Endometrial microvascular endothelial cells (primary cell): ENCODE measurements around the gene OTUD3. TPM values are rescaled to one million over a fixed set of nuclear protein-coding genes. Genes with fewer than 3 reads are reported as not detected.
"Not testable (repeated sequence)": the region's sequence is repeated elsewhere in the genome, so short reads cannot be mapped to it uniquely, and the experiment has no call there.

Experiments used
- in situ Hi-C: cut with HindIII; loops from 2 replicates; pipeline ENCODE4 v1.10.0; 2017; ENCODE audit warnings: low sequenced_read_pairs, low pct_unique_long_range_greater_than_20kb; ENCODE audit errors: inconsistent ontology term
- total RNA-seq: library from RNA; depleted of rRNA; stranded (reverse); fragments of >200 nt; gene quantifications from one replicate; pipeline ENCODE4 v1.2.3, GENCODE V29; 2015; ENCODE audit errors: inconsistent ontology term

The OTUD3 gene
- total RNA-seq, result 4.4 TPM

- in situ Hi-C loops, result no loop called here
Measured at GRCh38 chr1:19882111-19883071, at the start of gene OTUD3. Gene OTUD3, plus strand, starts transcription at chr1:19882395. Its CDS starts 119 bp downstream, at chr1:19882514.

- in situ Hi-C loops, result no loop called here
Measured at GRCh38 chr1:19835578-19835977, 46.6 kb upstream of the OTUD3 start.

- in situ Hi-C loops, result no loop called here
Measured at GRCh38 chr1:19837866-19838265, 44.3 kb upstream of the OTUD3 start.

GRCh38 chr1:19840228-19840627, 42.0 kb upstream of the OTUD3 start:
- in situ Hi-C loops, result no loop called here

GRCh38 chr1:19844731-19845495, 37.3 kb upstream of the OTUD3 start:
- in situ Hi-C loops, result no loop called here

- in situ Hi-C loops, result no loop called here
Measured at GRCh38 chr1:19845555-19845954, 36.6 kb upstream of the OTUD3 start.

- in situ Hi-C loops, result no loop called here
Measured at GRCh38 chr1:19846338-19846737, 35.9 kb upstream of the OTUD3 start.

- in situ Hi-C loops, result not testable (repeated sequence)
Measured at GRCh38 chr1:19847334-19847733, 34.9 kb upstream of the OTUD3 start.

- in situ Hi-C loops, result not testable (repeated sequence)
Measured at GRCh38 chr1:19849307-19849706, 32.9 kb upstream of the OTUD3 start.

- in situ Hi-C loops, result no loop called here
Measured at GRCh38 chr1:19850214-19850613, 32.0 kb upstream of the OTUD3 start.

GRCh38 chr1:19852036-19852435, 30.2 kb upstream of the OTUD3 start:
- in situ Hi-C loops, result no loop called here

- in situ Hi-C loops, result no loop called here
Measured at GRCh38 chr1:19854866-19855265, 27.3 kb upstream of the OTUD3 start.

GRCh38 chr1:19858893-19859292, 23.3 kb upstream of the OTUD3 start:
- in situ Hi-C loops, result no loop called here

- in situ Hi-C loops, result no loop called here
Measured at GRCh38 chr1:19859876-19860275, 22.3 kb upstream of the OTUD3 start.

GRCh38 chr1:19860418-19860817, 21.8 kb upstream of the OTUD3 start:
- in situ Hi-C loops, result no loop called here

GRCh38 chr1:19861034-19861433, 21.2 kb upstream of the OTUD3 start:
- in situ Hi-C loops, result no loop called here

- in situ Hi-C loops, result no loop called here
Measured at GRCh38 chr1:19861842-19862530, 20.2 kb upstream of the OTUD3 start.

- in situ Hi-C loops, result no loop called here
Measured at GRCh38 chr1:19862944-19863343, 19.3 kb upstream of the OTUD3 start.

GRCh38 chr1:19864570-19865160, 17.5 kb upstream of the OTUD3 start:
- in situ Hi-C loops, result no loop called here
